ENCODE results near the gene LIPE.

GRCh38 chr19:42363614-42364346, 63.4 kb downstream of the LIPE start:
- TF ChIP-seq EZH2 (IDR thresholded peaks at IDR 0.05; ENCODE audit: borderline replicate concordance, low read depth, low read length, severe bottlenecking) (no peak), CTCF (IDR thresholded peaks at IDR 0.05; ENCODE audit: borderline replicate concordance, extremely low read depth, low read length, poor library complexity, severe bottlenecking) (no peak)

All from DND-41 (cell line).